Activated CD4-positive, alpha-beta T cell treated with anti-CD3 and anti-CD28 coated beads, Interleukin-2, amount 10 ng/mL, durations not matched to agents 7 days and 5 days (primary cell): ENCODE data around the gene ITGB8. TPM values are rescaled to one million over a fixed set of nuclear protein-coding genes. Genes with fewer than 3 reads are reported as not detected.

Experiments used
- CTCF ChIA-PET: fragments of 350-600 bp; sonication (Branson Sonifier 250); formaldehyde crosslinking; loops from one replicate; lab custom pipeline; 2021; ENCODE audit warnings: antibody characterized with exemption; lab: Charles Lee
- POLR2A ChIA-PET: fragments of 350-600 bp; sonication (Branson Sonifier 250); formaldehyde crosslinking; loops from one replicate; lab custom pipeline; 2021; ENCODE audit warnings: antibody characterized with exemption; lab: Charles Lee
- DNase-seq: peaks from one replicate; pipeline ENCODE4 v3.0.0-alpha.2; 2020
- H3K27ac Mint-ChIP-seq: one replicate; pipeline ENCODE4 v1.8.0; 2021; ENCODE audit warnings: mild to moderate bottlenecking, moderate library complexity, mixed read lengths
- H3K27me3 Mint-ChIP-seq: one replicate; pipeline ENCODE4 v1.8.0; 2021; ENCODE audit warnings: mixed read lengths
- H3K36me3 Mint-ChIP-seq: one replicate; pipeline ENCODE4 v1.8.0; 2021; ENCODE audit warnings: low read depth, mixed read lengths
- H3K4me1 Mint-ChIP-seq: one replicate; pipeline ENCODE4 v1.8.0; 2021; ENCODE audit warnings: mixed read lengths
- H3K4me3 Mint-ChIP-seq: one replicate; pipeline ENCODE4 v1.8.0; 2021; ENCODE audit warnings: mild to moderate bottlenecking, moderate library complexity, mixed read lengths
- H3K9me3 Mint-ChIP-seq: one replicate; pipeline ENCODE4 v1.8.0; 2021; ENCODE audit warnings: mixed read lengths
- total RNA-seq, 2 experiments: library from RNA; stranded (reverse); gene quantifications; one replicate each; pipeline ENCODE4 v1.2.3, GENCODE V29; 2021

Gene ITGB8
- total RNA-seq, 2 experiments from 2014 or later: not detected

DNA sequence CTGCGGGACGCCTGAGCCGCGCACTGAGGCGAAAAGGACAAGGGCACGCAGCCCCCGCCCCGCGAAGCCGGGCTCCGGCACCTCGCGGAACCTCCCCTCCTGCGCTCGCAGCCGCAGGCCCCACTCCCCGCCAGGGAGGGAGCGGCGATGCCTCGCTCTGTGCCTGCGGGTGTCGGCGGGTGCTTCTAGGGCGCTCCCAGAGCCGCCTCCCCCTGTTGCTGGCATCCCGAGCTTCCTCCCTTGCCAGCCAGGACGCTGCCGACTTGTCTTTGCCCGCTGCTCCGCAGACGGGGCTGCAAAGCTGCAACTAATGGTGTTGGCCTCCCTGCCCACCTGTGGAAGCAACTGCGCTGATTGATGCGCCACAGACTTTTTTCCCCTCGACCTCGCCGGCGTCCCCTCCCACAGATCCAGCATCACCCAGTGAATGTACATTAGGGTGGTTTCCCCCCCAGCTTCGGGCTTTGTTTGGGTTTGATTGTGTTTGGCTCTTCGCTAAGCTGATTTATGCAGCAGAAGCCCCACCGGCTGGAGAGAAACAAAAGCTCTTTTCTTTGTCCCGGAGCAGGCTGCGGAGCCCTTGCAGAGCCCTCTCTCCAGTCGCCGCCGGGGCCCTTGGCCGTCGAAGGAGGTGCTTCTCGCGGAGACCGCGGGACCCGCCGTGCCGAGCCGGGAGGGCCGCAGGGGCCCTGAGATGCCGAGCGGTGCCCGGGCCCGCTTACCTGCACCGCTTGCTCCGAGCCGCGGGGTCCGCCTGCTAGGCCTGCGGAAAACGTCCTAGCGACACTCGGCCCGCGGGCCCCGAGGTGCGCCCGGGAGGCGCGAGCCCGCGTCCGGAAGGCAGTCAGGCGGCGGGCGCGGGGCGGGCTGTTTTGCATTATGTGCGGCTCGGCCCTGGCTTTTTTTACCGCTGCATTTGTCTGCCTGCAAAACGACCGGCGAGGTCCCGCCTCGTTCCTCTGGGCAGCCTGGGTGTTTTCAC lies 519 bp downstream of the ITGB8 start:
- ChIA-PET CTCF (no interaction called here), POLR2A (no interaction called here)
- Mint-ChIP-seq H3K27ac (no peak overlapping the region), H3K4me1 (peaks cover 21% of the 10 kb centered on the region), H3K4me3 (peak overlapping the region; percentile 64), H3K27me3 (peaks cover 63% of the 10 kb centered on the region), H3K36me3 (no peaks in the 10 kb centered on the region), H3K9me3 (no peaks in the 10 kb centered on the region)
- peak; percentile 15 for DNase-seq

GRCh38 chr7:20331910-20332813 lies 1.5 kb downstream of the ITGB8 start:
- H3K9me3 Mint-ChIP-seq: no peaks in the 10 kb centered on the region
- H3K27me3 Mint-ChIP-seq: peaks cover 63% of the 10 kb centered on the region
- no peak for DNase-seq
- H3K4me1 Mint-ChIP-seq: peaks cover 21% of the 10 kb centered on the region
- H3K4me3 Mint-ChIP-seq: peak overlapping the region; percentile 63
- no peaks in the 10 kb centered on the region for H3K36me3 Mint-ChIP-seq
- H3K27ac Mint-ChIP-seq: no peak overlapping the region
- ChIA-PET POLR2A (no interaction called here), CTCF (no interaction called here)

DNA sequence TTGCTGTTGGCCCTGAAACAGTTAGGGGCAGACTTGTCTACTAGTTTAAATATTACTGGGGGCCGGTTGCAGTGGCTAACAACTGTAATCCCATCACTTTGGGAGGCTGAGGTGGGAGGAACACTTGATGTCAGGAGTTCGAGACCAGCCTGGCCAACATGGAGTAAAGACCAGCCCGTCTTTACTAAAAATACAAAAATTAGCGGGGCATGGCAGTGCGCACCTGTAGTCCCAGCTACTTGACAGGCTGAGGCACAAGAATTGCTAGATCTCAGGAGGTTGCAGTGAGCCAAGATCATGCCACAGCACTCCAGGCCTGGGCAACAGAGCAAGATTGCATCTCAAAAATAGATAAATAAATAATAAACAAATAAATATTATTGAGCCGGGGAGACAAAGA lies 7.6 kb downstream of the ITGB8 start:
- Mint-ChIP-seq H3K9me3 (no peaks in the 10 kb centered on the region), H3K4me1 (no peaks in the 10 kb centered on the region), H3K27ac (no peak overlapping the region), H3K27me3 (peaks cover 20% of the 10 kb centered on the region), H3K36me3 (no peaks in the 10 kb centered on the region), H3K4me3 (no peak overlapping the region)
- DNase-seq: no peak
- POLR2A ChIA-PET: no interaction called here
- CTCF ChIA-PET: no interaction called here

DNA sequence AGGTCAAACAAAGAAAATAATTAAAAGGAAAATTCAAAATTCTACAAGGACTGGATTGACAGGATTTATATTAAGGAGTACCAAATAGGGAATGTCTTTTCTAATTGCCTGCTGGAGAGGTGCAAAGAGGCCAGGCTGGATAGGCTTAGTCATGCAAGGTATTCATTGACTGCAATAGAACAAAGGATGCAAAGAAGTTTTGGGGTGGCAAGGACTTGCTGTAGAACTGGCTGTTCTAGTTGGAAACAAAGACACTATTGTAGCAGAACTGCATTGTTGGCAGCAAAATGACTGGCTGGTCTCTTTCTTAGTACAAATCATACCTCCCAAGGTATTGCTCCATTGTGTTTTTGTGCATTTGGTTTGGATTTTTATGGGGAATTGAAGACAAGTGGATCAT lies 10.1 kb downstream of the ITGB8 start:
- Mint-ChIP-seq H3K36me3 (no peaks in the 10 kb centered on the region), H3K4me3 (no peak overlapping the region), H3K27ac (no peak overlapping the region), H3K27me3 (peaks cover 6% of the 10 kb centered on the region), H3K4me1 (no peaks in the 10 kb centered on the region), H3K9me3 (no peaks in the 10 kb centered on the region)
- CTCF ChIA-PET: no interaction called here
- no peak for DNase-seq
- POLR2A ChIA-PET: no interaction called here

- ChIA-PET POLR2A (no interaction called here), CTCF (no interaction called here)
- H3K36me3 Mint-ChIP-seq: no peaks in the 10 kb centered on the region
- no peaks in the 10 kb centered on the region for H3K9me3 Mint-ChIP-seq
- H3K4me3 Mint-ChIP-seq: no peak overlapping the region
- H3K4me1 Mint-ChIP-seq: no peaks in the 10 kb centered on the region
- no peak for DNase-seq
- no peaks in the 10 kb centered on the region for H3K27me3 Mint-ChIP-seq
- no peak overlapping the region for H3K27ac Mint-ChIP-seq
These were observed 12.5 kb downstream of the ITGB8 start for GRCh38 chr7:20343205-20343604.

DNA sequence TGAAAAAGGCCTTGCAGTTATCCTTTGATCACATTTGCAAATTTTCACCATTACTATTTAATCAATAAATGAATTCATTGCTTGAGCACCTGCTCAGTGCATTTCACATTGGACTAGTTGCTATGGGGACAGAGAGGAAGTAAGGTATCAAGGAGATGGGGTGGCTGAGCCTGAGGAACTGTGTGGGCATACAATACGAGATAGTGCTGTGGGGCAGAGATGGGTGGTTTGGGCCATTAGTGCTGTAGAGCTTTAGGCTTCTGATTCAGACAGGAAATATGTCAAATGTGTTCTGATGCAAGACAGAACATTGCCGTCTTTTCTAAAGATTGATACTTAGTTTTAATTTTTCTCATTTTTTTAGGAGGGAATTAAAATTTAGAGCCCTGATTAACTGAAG lies 13.2 kb downstream of the ITGB8 start:
- no peak overlapping the region for H3K27ac Mint-ChIP-seq
- no peaks in the 10 kb centered on the region for H3K27me3 Mint-ChIP-seq
- H3K4me3 Mint-ChIP-seq: no peak overlapping the region
- no peaks in the 10 kb centered on the region for H3K9me3 Mint-ChIP-seq
- DNase-seq: no peak
- ChIA-PET POLR2A (no interaction called here), CTCF (no interaction called here)
- H3K4me1 Mint-ChIP-seq: no peaks in the 10 kb centered on the region
- H3K36me3 Mint-ChIP-seq: no peaks in the 10 kb centered on the region

- DNase-seq: no peak
- CTCF ChIA-PET: no interaction called here
- POLR2A ChIA-PET: no interaction called here
- no peaks in the 10 kb centered on the region for H3K9me3 Mint-ChIP-seq
- H3K4me1 Mint-ChIP-seq: no peaks in the 10 kb centered on the region
- no peaks in the 10 kb centered on the region for H3K36me3 Mint-ChIP-seq
- H3K27ac Mint-ChIP-seq: no peak overlapping the region
- no peak overlapping the region for H3K4me3 Mint-ChIP-seq
- H3K27me3 Mint-ChIP-seq: no peaks in the 10 kb centered on the region
These were observed 13.7 kb downstream of the ITGB8 start for GRCh38 chr7:20344396-20344795.

DNA sequence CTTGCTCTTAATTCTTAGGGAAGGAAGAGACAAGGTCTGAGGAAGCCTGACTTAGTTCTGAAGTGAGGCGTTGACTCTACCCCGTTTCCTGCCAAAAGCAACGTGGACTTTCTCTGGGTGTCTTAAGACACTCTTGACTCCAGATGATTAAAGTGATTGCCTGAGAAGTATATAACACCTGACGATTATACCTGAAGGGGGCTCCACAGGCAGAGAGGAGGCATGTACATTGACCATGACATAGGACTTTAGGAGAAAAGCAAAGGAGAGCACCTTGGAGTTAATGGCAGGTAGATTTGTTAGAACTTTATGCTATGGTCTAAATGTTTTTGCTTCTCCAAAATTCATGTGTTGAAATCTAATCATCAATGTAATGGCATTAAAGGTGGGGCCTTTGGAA lies 15.9 kb downstream of the ITGB8 start:
- Mint-ChIP-seq H3K9me3 (no peaks in the 10 kb centered on the region), H3K36me3 (no peaks in the 10 kb centered on the region), H3K4me3 (no peak overlapping the region), H3K27me3 (no peaks in the 10 kb centered on the region), H3K27ac (no peak overlapping the region), H3K4me1 (no peaks in the 10 kb centered on the region)
- ChIA-PET CTCF (no interaction called here), POLR2A (no interaction called here)
- no peak for DNase-seq

GRCh38 chr7:20347680-20348079 lies 17.0 kb downstream of the ITGB8 start:
- Mint-ChIP-seq H3K4me1 (no peaks in the 10 kb centered on the region), H3K27me3 (peaks cover 3% of the 10 kb centered on the region), H3K9me3 (no peaks in the 10 kb centered on the region), H3K36me3 (no peaks in the 10 kb centered on the region), H3K4me3 (no peak overlapping the region), H3K27ac (no peak overlapping the region)
- no peak for DNase-seq
- POLR2A ChIA-PET: no interaction called here
- CTCF ChIA-PET: no interaction called here

DNA sequence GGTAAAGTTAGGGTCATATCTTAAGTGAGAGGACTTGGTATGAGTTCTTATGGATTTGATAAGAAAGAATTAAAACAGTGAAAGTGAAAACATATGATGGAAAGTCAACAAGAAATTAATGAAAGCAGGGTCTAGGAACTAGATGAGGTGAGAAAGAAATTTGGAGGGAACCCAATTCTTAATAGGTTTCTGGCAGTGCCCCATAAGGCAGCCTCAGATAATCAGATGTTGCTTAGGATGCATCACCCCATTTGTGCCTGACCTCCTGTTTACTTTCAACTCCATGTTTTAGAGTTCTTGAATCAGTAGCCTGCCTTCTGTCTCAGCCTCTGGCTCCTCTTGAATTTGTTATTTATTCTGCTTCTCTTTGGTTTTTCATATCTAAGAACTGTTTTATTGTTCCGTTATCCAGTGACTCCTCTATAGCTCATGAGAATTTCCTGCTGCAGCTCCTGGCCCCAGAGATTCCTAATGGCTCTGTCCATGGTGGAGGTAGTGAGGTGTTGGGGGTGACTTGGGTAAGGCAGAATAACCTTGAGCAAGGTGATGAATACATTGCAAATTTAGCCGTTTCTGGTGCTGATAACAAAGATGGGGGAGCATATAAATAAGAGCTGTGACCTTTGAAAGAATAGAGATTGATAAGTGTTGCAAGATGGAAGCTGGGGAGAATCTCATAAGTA lies 17.6 kb downstream of the ITGB8 start:
- no peak for DNase-seq
- no peak overlapping the region for H3K4me3 Mint-ChIP-seq
- ChIA-PET CTCF (no interaction called here), POLR2A (no interaction called here)
- no peaks in the 10 kb centered on the region for H3K4me1 Mint-ChIP-seq
- no peaks in the 10 kb centered on the region for H3K9me3 Mint-ChIP-seq
- peaks cover 3% of the 10 kb centered on the region for H3K27me3 Mint-ChIP-seq
- H3K27ac Mint-ChIP-seq: no peak overlapping the region
- H3K36me3 Mint-ChIP-seq: no peaks in the 10 kb centered on the region

DNA sequence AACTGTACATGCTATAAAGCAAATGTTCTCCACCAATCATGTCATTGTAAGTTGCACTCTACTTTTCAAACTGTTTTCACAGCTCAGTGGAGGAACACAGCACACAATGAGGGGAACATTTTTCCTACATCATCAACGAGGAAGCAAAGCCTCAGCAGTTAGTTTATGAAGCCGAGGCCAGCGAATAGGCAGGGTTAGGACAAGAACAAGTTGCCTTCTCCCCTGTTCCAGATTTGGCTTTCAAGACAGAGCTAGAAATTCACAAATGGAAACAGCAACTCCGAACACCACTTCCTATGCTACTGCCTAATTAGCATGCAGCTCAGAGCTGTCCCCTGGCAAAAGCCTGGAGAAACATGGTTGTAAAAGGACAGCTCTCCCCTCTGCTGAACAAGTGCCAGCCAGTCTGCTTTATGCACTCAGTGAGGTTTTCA lies 19.8 kb downstream of the ITGB8 start:
- Mint-ChIP-seq H3K4me3 (no peak overlapping the region), H3K27me3 (peaks cover 3% of the 10 kb centered on the region), H3K4me1 (no peaks in the 10 kb centered on the region), H3K27ac (no peak overlapping the region), H3K9me3 (no peaks in the 10 kb centered on the region), H3K36me3 (no peaks in the 10 kb centered on the region)
- no peak for DNase-seq
- POLR2A ChIA-PET: no interaction called here
- CTCF ChIA-PET: no interaction called here

DNA sequence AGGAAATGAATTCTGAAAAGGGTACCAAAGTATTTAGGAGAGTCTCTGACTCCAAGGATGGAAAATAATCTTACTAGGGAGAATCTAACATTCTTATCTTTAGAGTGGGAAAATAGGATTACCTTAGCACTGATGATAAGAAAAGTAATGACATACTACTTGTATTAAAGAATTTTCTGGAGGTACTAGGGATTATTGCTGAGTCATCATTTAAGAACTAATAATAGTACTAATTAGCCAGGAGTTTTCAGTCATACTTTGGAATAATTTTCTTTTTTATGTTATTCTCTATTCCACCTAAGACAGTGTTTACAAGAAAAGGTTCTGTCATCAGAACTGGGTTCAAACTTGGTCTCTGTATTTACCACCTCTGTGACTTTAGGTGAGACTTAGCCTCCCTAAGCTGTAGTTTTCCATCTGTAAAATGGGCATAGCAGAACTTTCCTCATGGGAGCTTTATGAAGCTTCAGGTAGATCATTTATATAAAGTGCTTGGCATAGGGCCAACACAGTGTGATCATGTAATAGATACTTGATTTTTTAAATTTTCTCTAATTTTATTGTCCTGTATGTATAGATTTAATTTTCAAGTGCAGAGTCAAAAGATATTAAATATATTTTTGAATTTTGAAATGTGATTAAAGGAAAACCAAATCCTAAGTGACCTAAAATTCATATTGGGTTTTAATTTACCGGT lies 20.4 kb downstream of the ITGB8 start:
- POLR2A ChIA-PET: no interaction called here
- no peak overlapping the region for H3K27ac Mint-ChIP-seq
- no peaks in the 10 kb centered on the region for H3K9me3 Mint-ChIP-seq
- CTCF ChIA-PET: no interaction called here
- H3K27me3 Mint-ChIP-seq: peaks cover 3% of the 10 kb centered on the region
- no peaks in the 10 kb centered on the region for H3K4me1 Mint-ChIP-seq
- no peak for DNase-seq
- H3K4me3 Mint-ChIP-seq: no peak overlapping the region
- no peaks in the 10 kb centered on the region for H3K36me3 Mint-ChIP-seq
